Peyer's patch (tissue), 4 donors: Measurements from ENCODE around the gene RALGPS1. TPM values are rescaled to one million over a fixed set of nuclear protein-coding genes. Genes with fewer than 3 reads are reported as not detected.

Experiments
- DNase-seq, 3 donors: peaks; one replicate each; pipeline ENCODE4 v3.0.0-alpha.2; 2017 to 2019
- H3K27ac ChIP-seq, 4 donors: fragments of 200-600 bp; sonication (generic); one replicate each; pipeline ENCODE4 v1.5.1; 2016 to 2019
- H3K27me3 ChIP-seq, 2 donors: fragments of 200-600 bp; sonication (generic); one replicate each; pipeline ENCODE4 v1.5.1; 2019
- H3K36me3 ChIP-seq, 3 donors: fragments of 200-600 bp; sonication (generic); one replicate each; pipeline ENCODE4 v1.5.1; 2016 to 2019
- H3K4me1 ChIP-seq, 4 donors: fragments of 200-600 bp; sonication (generic); one replicate each; pipeline ENCODE4 v1.5.1; 2016 to 2019
- H3K4me3 ChIP-seq, 4 donors: fragments of 200-600 bp; sonication (generic); 1 replicate in 3 of 4; 2 replicates in 1 of 4; pipeline ENCODE4 v1.5.1; 2016 to 2019; ENCODE audit warnings: mild to moderate bottlenecking in 1 of 4
- H3K9me3 ChIP-seq, 4 donors: fragments of 200-600 bp; sonication (generic); one replicate each; pipeline ENCODE4 v1.5.1; 2016 to 2019; ENCODE audit warnings: mild to moderate bottlenecking in 1 of 4
- POLR2A ChIP-seq, 2 donors: fragments of 450-650 bp; IDR thresholded peaks; one replicate each; pipeline ENCODE4 v1.5.1; 2017; ENCODE audit warnings: antibody characterized with exemption in 2 of 2, mild to moderate bottlenecking in 2 of 2, moderate library complexity in 2 of 2
- total RNA-seq, 4 donors: library from RNA; depleted of rRNA; stranded (reverse); fragments of >200 nt; gene quantifications; one replicate each; pipeline ENCODE4 v1.1.0, GENCODE V29; 2016
- TF ChIP-seq, protein P1 (sequence below), 6 experiments: fragments of 450-650 bp in 4 of 6; fragments of 200-600 bp in 2 of 6; sonication (generic) in 1 of 6; IDR thresholded peaks; one replicate each; pipeline ENCODE4 v1.5.1; 2017 to 2019; ENCODE audit warnings: antibody characterized with exemption in 6 of 6, mild to moderate bottlenecking in 3 of 6, moderate library complexity in 1 of 6

Gene RALGPS1
- total RNA-seq, 4 donors from 2014 or later = 38.8 to 158 (median 141) TPM

DNA sequence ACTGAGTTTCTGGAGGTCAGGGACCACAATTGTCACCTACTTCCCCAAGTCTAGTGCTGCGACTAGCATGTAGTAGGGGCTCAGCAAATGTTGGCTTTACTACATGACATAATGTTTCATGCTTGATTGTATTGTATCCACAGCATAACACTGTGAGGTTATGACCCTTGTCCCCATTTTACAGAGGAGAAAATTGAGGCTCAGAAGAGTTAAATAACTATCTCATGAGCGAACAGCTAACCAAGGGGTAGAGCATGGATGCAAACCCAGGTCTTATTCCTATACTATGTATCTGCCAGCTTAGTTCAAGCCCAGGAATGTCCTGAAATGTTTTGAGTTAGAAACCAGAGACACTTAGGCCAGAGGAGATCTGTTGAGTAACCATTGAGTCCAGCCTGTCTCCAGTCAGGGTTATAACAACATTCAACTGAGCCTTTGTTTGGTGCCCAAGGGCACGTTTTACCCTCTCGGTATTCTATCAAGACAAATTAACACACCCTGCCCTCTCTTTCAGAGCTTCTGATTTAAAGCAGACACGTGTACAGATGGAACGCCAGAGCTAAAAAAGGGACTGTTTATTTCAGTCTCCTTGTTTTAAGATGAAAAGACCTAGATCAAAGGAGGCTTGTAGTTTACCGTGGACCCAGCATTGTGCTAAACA, 191.4 kb downstream of the RALGPS1 start:
- DNase-seq = no peak
- peaks cover 0 to 16% (median 0%) of the 10 kb centered on the region in 3 donors for H3K36me3 ChIP-seq
- H3K4me1 ChIP-seq = no peaks in the 10 kb centered on the region
- no peaks in the 10 kb centered on the region for H3K27me3 ChIP-seq
- H3K9me3 ChIP-seq = no peaks in the 10 kb centered on the region
- no peak overlapping the region for H3K4me3 ChIP-seq
- TF ChIP-seq, protein P1, sequence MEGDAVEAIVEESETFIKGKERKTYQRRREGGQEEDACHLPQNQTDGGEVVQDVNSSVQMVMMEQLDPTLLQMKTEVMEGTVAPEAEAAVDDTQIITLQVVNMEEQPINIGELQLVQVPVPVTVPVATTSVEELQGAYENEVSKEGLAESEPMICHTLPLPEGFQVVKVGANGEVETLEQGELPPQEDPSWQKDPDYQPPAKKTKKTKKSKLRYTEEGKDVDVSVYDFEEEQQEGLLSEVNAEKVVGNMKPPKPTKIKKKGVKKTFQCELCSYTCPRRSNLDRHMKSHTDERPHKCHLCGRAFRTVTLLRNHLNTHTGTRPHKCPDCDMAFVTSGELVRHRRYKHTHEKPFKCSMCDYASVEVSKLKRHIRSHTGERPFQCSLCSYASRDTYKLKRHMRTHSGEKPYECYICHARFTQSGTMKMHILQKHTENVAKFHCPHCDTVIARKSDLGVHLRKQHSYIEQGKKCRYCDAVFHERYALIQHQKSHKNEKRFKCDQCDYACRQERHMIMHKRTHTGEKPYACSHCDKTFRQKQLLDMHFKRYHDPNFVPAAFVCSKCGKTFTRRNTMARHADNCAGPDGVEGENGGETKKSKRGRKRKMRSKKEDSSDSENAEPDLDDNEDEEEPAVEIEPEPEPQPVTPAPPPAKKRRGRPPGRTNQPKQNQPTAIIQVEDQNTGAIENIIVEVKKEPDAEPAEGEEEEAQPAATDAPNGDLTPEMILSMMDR (IDR thresholded peaks at IDR 0.05) = no peak
- no peak for TF ChIP-seq POLR2A (IDR thresholded peaks at IDR 0.05)
- H3K27ac ChIP-seq = peak overlapping the region in 1 of 4 donors; percentile 13

DNA sequence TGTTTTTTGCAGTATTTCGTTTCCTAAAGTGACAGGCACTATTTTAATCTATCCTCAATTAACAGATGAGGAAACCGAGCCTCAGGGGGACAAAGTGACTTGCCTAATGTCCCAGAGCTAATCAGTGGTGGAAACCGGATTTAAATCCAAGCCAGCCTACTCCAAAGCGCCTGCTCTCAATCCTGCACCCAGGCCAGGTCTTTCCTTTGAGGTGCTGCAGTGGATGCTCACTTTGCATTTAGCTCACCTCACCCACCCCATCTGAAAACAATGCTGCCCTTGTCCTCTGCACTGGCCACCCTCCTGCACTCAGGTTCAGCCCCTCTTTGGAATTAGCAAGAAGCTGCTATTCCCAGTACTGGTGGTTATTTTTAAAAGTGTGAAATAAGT, 191.9 kb downstream of the RALGPS1 start:
- Histone ChIP-seq H3K4me3 (no peak overlapping the region), H3K4me1 (no peaks in the 10 kb centered on the region), H3K9me3 (no peaks in the 10 kb centered on the region), H3K27me3 (no peaks in the 10 kb centered on the region), H3K27ac (peak overlapping the region in 1 of 4 donors; percentile 13), H3K36me3 (peaks cover 0 to 13% (median 0%) of the 10 kb centered on the region in 3 donors)
- TF ChIP-seq POLR2A (IDR thresholded peaks at IDR 0.05) = no peak
- TF ChIP-seq, protein P1 (IDR thresholded peaks at IDR 0.05) = no peak
- DNase-seq = no peak

DNA sequence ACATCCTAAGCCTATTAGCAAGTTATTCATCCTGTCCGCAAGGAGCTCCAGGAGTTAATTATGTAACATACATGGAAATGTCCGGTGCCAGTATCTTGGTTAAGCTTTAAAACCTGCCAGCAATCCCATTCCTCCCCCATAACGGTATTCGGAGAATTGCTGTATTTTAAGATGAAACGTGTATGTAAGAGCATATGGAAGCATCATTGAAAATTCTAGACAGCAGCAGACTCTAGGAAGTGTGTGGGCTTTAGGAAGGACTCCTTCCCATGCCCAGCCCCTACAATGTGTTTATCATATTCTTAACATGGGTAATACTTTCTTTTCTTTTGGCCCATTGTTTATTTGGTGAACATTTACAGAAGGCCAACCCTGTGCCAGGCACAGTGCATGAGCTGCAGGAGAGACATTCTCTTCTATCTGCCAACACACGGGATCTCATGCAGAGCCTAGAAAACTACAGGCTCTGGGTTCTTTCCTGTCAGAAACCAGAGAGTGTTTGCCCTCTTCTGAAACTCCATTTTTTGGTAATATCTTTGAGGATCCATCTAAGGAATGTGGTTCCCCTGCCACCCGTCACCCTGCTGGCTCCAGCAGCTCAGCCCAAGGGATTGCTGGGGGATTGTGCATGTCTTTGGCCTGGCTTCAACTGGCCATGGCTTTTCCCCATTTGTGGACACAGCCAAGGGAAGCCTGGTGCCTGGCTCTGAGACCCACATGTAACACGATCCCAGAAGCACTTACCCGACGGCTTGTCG, 192.8 kb downstream of the RALGPS1 start:
- Histone ChIP-seq H3K27me3 (no peaks in the 10 kb centered on the region), H3K4me1 (peaks cover 0 to 5% (median 0%) of the 10 kb centered on the region in 4 donors), H3K4me3 (no peak overlapping the region), H3K27ac (peak overlapping the region in 2 of 4 donors; percentile 14 to 29), H3K36me3 (peaks cover 0 to 13% (median 0%) of the 10 kb centered on the region in 3 donors), H3K9me3 (no peaks in the 10 kb centered on the region)
- DNase-seq = no peak
- no peak for TF ChIP-seq POLR2A (IDR thresholded peaks at IDR 0.05)
- TF ChIP-seq, protein P1 (IDR thresholded peaks at IDR 0.05) = no peak

DNA sequence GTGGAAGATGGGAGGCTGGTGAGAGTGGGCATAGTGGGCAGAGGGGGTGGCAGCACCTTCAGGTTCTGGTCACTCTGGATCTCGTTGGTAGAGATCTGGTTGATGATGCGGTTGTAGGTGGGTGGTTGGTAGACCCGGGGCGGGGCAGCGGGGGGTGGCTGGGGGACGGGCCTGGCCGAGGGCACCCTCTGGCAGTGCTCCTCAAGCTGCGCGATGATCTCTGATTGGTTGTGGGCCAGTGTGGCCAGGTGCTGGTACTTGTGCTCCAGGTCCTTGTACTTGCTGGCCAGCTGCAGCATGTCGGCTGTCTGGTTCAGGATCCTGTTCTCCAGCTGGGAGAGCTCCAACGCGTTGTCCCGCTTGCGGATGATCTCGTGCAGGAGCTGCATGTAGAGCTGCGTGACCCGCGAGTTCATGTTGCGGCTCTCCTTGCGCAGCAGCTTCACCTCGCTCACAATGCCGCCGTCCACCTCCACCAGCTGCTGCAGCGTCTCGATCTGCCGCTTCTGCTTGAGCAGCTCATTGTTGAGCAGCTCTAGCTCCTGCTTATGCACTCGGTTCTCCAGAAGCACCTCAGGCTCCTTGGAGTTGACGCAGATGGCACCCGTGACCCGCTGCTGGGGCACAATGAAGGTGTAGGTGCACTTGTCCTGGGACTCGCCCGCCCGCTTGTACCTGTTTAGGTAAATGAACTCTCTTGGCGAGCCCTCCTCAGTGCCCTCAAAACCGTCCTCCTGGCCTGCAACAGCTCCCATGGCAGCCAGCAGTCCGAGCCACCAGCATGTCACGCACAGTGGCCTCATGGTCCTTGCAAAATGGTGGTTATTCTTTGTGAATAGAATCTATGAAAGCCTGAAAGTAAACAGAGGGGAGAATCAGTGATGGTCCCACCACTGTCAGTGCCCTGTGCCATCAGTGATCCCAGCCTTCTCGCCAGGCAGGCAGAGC, 193.6 kb downstream of the RALGPS1 start:
- DNase-seq = no peak
- Histone ChIP-seq H3K9me3 (no peaks in the 10 kb centered on the region), H3K27me3 (no peaks in the 10 kb centered on the region), H3K36me3 (peaks cover 0 to 7% (median 0%) of the 10 kb centered on the region in 3 donors), H3K4me3 (no peak overlapping the region), H3K4me1 (peaks cover 0 to 14% (median 0%) of the 10 kb centered on the region in 4 donors), H3K27ac (peak overlapping the region in 2 of 4 donors; percentile 29 to 61)
- TF ChIP-seq, protein P1 (IDR thresholded peaks at IDR 0.05) = no peak

DNA sequence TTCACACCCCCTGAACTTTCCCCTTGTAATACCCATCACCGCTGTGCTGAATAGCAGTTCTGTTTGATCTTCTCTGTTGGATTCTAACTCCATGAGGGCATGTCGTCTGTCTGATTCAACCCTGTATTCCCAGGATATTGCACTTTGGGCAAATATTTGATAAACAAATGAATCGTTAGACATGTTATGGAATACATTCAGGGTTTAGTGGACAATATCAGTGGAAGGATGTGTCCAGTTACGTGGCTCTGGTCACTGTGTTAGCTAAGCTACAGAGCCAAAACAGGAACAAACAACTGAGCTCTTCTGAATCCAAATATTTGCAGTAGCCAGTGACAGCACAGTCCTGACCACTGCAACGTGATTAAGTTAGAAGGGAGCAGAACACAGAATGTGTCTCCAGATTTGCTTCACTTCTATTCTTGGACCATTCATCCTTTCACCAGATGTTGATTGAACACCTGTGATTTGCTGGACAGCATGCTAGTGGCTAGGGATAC, 194.7 kb downstream of the RALGPS1 start:
- H3K36me3 ChIP-seq = peaks cover 0 to 2% (median 0%) of the 10 kb centered on the region in 3 donors
- peak overlapping the region in 2 of 4 donors; percentile 33 to 61 for H3K27ac ChIP-seq
- no peaks in the 10 kb centered on the region for H3K27me3 ChIP-seq
- no peak for DNase-seq
- TF ChIP-seq, protein P1 (IDR thresholded peaks at IDR 0.05) = no peak
- TF ChIP-seq POLR2A (IDR thresholded peaks at IDR 0.05) = no peak
- H3K9me3 ChIP-seq = no peaks in the 10 kb centered on the region
- H3K4me1 ChIP-seq = peaks cover 0 to 18% (median 0%) of the 10 kb centered on the region in 4 donors
- no peak overlapping the region for H3K4me3 ChIP-seq
